ENCODE data around the gene TMLHE.
"Not testable (repeated sequence)": the region's sequence is repeated elsewhere in the genome, so short reads cannot be mapped to it uniquely, and the experiment has no call there.

The TMLHE gene

GRCh38 chrX:155577682-155578081 lies 35.1 kb downstream of the TMLHE start:
- H3K27me3 Mint-ChIP-seq: no peaks in the 10 kb centered on the region
- H3K36me3 Mint-ChIP-seq: peaks cover 9% of the 10 kb centered on the region
- peaks cover 19% of the 10 kb centered on the region for H3K4me1 Mint-ChIP-seq (ENCODE audit: low read depth)
- H3K4me3 Mint-ChIP-seq: no peak overlapping the region
- H3K27ac Mint-ChIP-seq: no peak overlapping the region
- no peaks in the 10 kb centered on the region for H3K9me3 Mint-ChIP-seq (ENCODE audit: low read depth)

GRCh38 chrX:155563099-155563498 lies 49.7 kb downstream of the TMLHE start:
- H3K36me3 Mint-ChIP-seq: peaks cover 3% of the 10 kb centered on the region
- no peaks in the 10 kb centered on the region for H3K27me3 Mint-ChIP-seq
- H3K27ac Mint-ChIP-seq: no peak overlapping the region
- peaks cover under 1% of the 10 kb centered on the region for H3K9me3 Mint-ChIP-seq (ENCODE audit: low read depth)
- H3K4me1 Mint-ChIP-seq (ENCODE audit: low read depth): peaks cover 2% of the 10 kb centered on the region
- H3K4me3 Mint-ChIP-seq: no peak overlapping the region

- H3K27me3 Mint-ChIP-seq: no peaks in the 10 kb centered on the region
- no peak overlapping the region for H3K4me3 Mint-ChIP-seq
- H3K36me3 Mint-ChIP-seq: peaks cover 30% of the 10 kb centered on the region
- no peaks in the 10 kb centered on the region for H3K9me3 Mint-ChIP-seq (ENCODE audit: low read depth)
- H3K27ac Mint-ChIP-seq: no peak overlapping the region
- no peaks in the 10 kb centered on the region for H3K4me1 Mint-ChIP-seq (ENCODE audit: low read depth)
These were observed 67.9 kb downstream of the TMLHE start for GRCh38 chrX:155544881-155545280.

GRCh38 chrX:155535866-155536265 lies 76.9 kb downstream of the TMLHE start:
- Mint-ChIP-seq H3K9me3 (ENCODE audit: low read depth) (no peaks in the 10 kb centered on the region), H3K4me3 (no peak overlapping the region), H3K27me3 (no peaks in the 10 kb centered on the region), H3K36me3 (peaks cover 28% of the 10 kb centered on the region), H3K4me1 (ENCODE audit: low read depth) (no peaks in the 10 kb centered on the region), H3K27ac (no peak overlapping the region)

GRCh38 chrX:155534800-155535199 lies 78.0 kb downstream of the TMLHE start:
- Mint-ChIP-seq H3K27me3 (no peaks in the 10 kb centered on the region), H3K4me1 (ENCODE audit: low read depth) (no peaks in the 10 kb centered on the region), H3K9me3 (ENCODE audit: low read depth) (no peaks in the 10 kb centered on the region), H3K36me3 (peaks cover 33% of the 10 kb centered on the region), H3K27ac (no peak overlapping the region), H3K4me3 (no peak overlapping the region)

GRCh38 chrX:155527023-155527422 lies 85.7 kb downstream of the TMLHE start:
- not testable (repeated sequence) for H3K4me1 Mint-ChIP-seq (ENCODE audit: low read depth); H3K27me3 Mint-ChIP-seq; H3K9me3 Mint-ChIP-seq (ENCODE audit: low read depth); H3K27ac Mint-ChIP-seq; H3K4me3 Mint-ChIP-seq
- H3K36me3 Mint-ChIP-seq: peaks cover 34% of the 10 kb centered on the region

- Mint-ChIP-seq H3K9me3 (ENCODE audit: low read depth) (no peaks in the 10 kb centered on the region), H3K27me3 (no peaks in the 10 kb centered on the region), H3K27ac (no peak overlapping the region)
These were observed 98.5 kb downstream of the TMLHE start for GRCh38 chrX:155514225-155514624.

GRCh38 chrX:155505296-155505695 lies 107.5 kb downstream of the TMLHE start:
- H3K4me1 Mint-ChIP-seq (ENCODE audit: low read depth): no peaks in the 10 kb centered on the region
- H3K27ac Mint-ChIP-seq: peak overlapping the region; percentile 16
- H3K4me3 Mint-ChIP-seq: no peak overlapping the region
- peaks cover 13% of the 10 kb centered on the region for H3K36me3 Mint-ChIP-seq
- no peaks in the 10 kb centered on the region for H3K27me3 Mint-ChIP-seq
- no peaks in the 10 kb centered on the region for H3K9me3 Mint-ChIP-seq (ENCODE audit: low read depth)

More at GRCh38 chrX:155514225-155514624, 98.5 kb downstream of the TMLHE start:
- H3K36me3 Mint-ChIP-seq: peaks cover 12% of the 10 kb centered on the region
- no peaks in the 10 kb centered on the region for H3K4me1 Mint-ChIP-seq (ENCODE audit: low read depth)
- no peak overlapping the region for H3K4me3 Mint-ChIP-seq

- not testable (repeated sequence) for H3K27me3 Mint-ChIP-seq; H3K27ac Mint-ChIP-seq; H3K9me3 Mint-ChIP-seq (ENCODE audit: low read depth); H3K36me3 Mint-ChIP-seq; H3K4me1 Mint-ChIP-seq (ENCODE audit: low read depth); H3K4me3 Mint-ChIP-seq
These were observed 117.6 kb downstream of the TMLHE start for GRCh38 chrX:155495134-155495533.

- H3K36me3 Mint-ChIP-seq; H3K9me3 Mint-ChIP-seq (ENCODE audit: low read depth); H3K4me1 Mint-ChIP-seq (ENCODE audit: low read depth); H3K27ac Mint-ChIP-seq; H3K27me3 Mint-ChIP-seq; H3K4me3 Mint-ChIP-seq: not testable (repeated sequence)
These were observed 121.3 kb downstream of the TMLHE start for GRCh38 chrX:155491421-155491820.

GRCh38 chrX:155477136-155477535 lies 135.6 kb downstream of the TMLHE start:
- H3K9me3 Mint-ChIP-seq (ENCODE audit: low read depth); H3K36me3 Mint-ChIP-seq; H3K4me1 Mint-ChIP-seq (ENCODE audit: low read depth); H3K27me3 Mint-ChIP-seq; H3K27ac Mint-ChIP-seq; H3K4me3 Mint-ChIP-seq: not testable (repeated sequence)

- not testable (repeated sequence) for H3K27ac Mint-ChIP-seq; H3K4me1 Mint-ChIP-seq (ENCODE audit: low read depth); H3K4me3 Mint-ChIP-seq; H3K27me3 Mint-ChIP-seq; H3K36me3 Mint-ChIP-seq; H3K9me3 Mint-ChIP-seq (ENCODE audit: low read depth)
These were observed 146.3 kb downstream of the TMLHE start for GRCh38 chrX:155466269-155466938.

GRCh38 chrX:155460501-155460900 lies 152.3 kb downstream of the TMLHE start:
- not testable (repeated sequence) for H3K4me3 Mint-ChIP-seq; H3K27me3 Mint-ChIP-seq; H3K27ac Mint-ChIP-seq; H3K4me1 Mint-ChIP-seq (ENCODE audit: low read depth); H3K9me3 Mint-ChIP-seq (ENCODE audit: low read depth); H3K36me3 Mint-ChIP-seq

GRCh38 chrX:155458471-155458870 lies 154.3 kb downstream of the TMLHE start, which contains the start of gene F8A3:
TSS of gene F8A3 (minus strand) at chrX:155458620. CDS start at chrX:155458600, 20 bp downstream.
- not testable (repeated sequence) for H3K27ac Mint-ChIP-seq; H3K9me3 Mint-ChIP-seq (ENCODE audit: low read depth); H3K36me3 Mint-ChIP-seq; H3K27me3 Mint-ChIP-seq; H3K4me1 Mint-ChIP-seq (ENCODE audit: low read depth); H3K4me3 Mint-ChIP-seq

- not testable (repeated sequence) for H3K9me3 Mint-ChIP-seq (ENCODE audit: low read depth); H3K36me3 Mint-ChIP-seq; H3K27me3 Mint-ChIP-seq; H3K4me3 Mint-ChIP-seq; H3K4me1 Mint-ChIP-seq (ENCODE audit: low read depth); H3K27ac Mint-ChIP-seq
These were observed 154.8 kb downstream of the TMLHE start for GRCh38 chrX:155457761-155458447.

GRCh38 chrX:155441097-155441496 lies 171.7 kb downstream of the TMLHE start:
- no peak overlapping the region for H3K4me3 Mint-ChIP-seq
- H3K27ac Mint-ChIP-seq: no peak overlapping the region
- H3K27me3 Mint-ChIP-seq: no peaks in the 10 kb centered on the region
- peaks cover 15% of the 10 kb centered on the region for H3K36me3 Mint-ChIP-seq
- no peaks in the 10 kb centered on the region for H3K4me1 Mint-ChIP-seq (ENCODE audit: low read depth)
- H3K9me3 Mint-ChIP-seq (ENCODE audit: low read depth): peaks cover 4% of the 10 kb centered on the region

All from activated naive CD8-positive, alpha-beta T cell (primary cell).